ENCODE data around the gene PPP1R14C.

GRCh38 chr6:150129616-150130505, 13.0 kb upstream of the PPP1R14C start:
- TF ChIP-seq CTCF (IDR thresholded peaks at IDR 0.05 in 2 of 3, conservative IDR thresholded peaks at IDR 0.05 in 1 of 3; ENCODE audit: control insufficient read depth in 2 of 3, extremely low read depth in 1 of 3, insufficient read depth in 1 of 3, low read depth in 3 of 3, low read length in 3 of 3) (no peak), TCF12 (IDR thresholded peaks at IDR 0.05; ENCODE audit: low read depth, low read length) (no peak)

Measured in GM12878 (cell line).